ENCODE results near the gene PASK.

GRCh38 chr2:241092677-241093076 is 56.6 kb downstream of the PASK start:
- TF ChIP-seq CTCF (conservative IDR thresholded peaks at IDR 0.05; ENCODE audit: low read depth, low read length) (no peak), MAZ (IDR thresholded peaks at IDR 0.05; ENCODE audit: borderline replicate concordance, low read depth, low read length) (no peak), BHLHE40 (IDR thresholded peaks at IDR 0.05; ENCODE audit: low read depth, low read length) (no peak), CHD1 (IDR thresholded peaks at IDR 0.05; ENCODE audit: low read depth, low read length) (no peak), POLR2A (IDR thresholded peaks at IDR 0.05; ENCODE audit: low read depth, low read length) (no peak), USF2 (IDR thresholded peaks at IDR 0.05; ENCODE audit: low read depth, low read length) (no peak), RAD21 (IDR thresholded peaks at IDR 0.05; ENCODE audit: low read length) (no peak), SMC3 (IDR thresholded peaks at IDR 0.05; ENCODE audit: low read depth, low read length) (no peak), RCOR1 (IDR thresholded peaks at IDR 0.05; ENCODE audit: insufficient replicate concordance, low read length) (no peak), FOS (IDR thresholded peaks at IDR 0.05; ENCODE audit: low read depth, low read length) (no peak), CEBPB (IDR thresholded peaks at IDR 0.05; ENCODE audit: low read depth, low read length) (no peak)

Measured in IMR-90 (cell line).